SK-N-SH (cell line): ENCODE measurements around the gene TMEM212. TPM values are rescaled to one million over a fixed set of nuclear protein-coding genes. Genes with fewer than 3 reads are reported as not detected.

Source experiments
- CTCF ChIA-PET: fragments of 300-600, 350-600 bp; formaldehyde crosslinking; extraction: SDS; loops from one replicate; lab custom pipeline; 2021; lab: Yijun Ruan, JAX
- POLR2A ChIA-PET: fragments of 350-600 bp; sonication (Branson Sonifier 250); formaldehyde crosslinking; extraction: SDS; loops from one replicate; lab custom pipeline; 2020; ENCODE audit warnings: antibody characterized with exemption, inconsistent platforms; lab: Yijun Ruan, JAX
- DNase-seq: peaks from one replicate; pipeline ENCODE4 v3.0.0; 2012
- H2AFZ ChIP-seq: fragments of 200-600 bp; sonication (generic); 2 replicates; pipeline ENCODE4 v1.8.1; 2016; ENCODE audit warnings: antibody characterized with exemption, mild to moderate bottlenecking, low read depth
- H3F3A ChIP-seq: fragments of 200-600 bp; sonication (generic); replicated peaks from 2 replicates; pipeline ENCODE3; 2016; ENCODE audit warnings: antibody characterized with exemption, mild to moderate bottlenecking; ENCODE audit not compliant: insufficient read depth
- H3K27ac ChIP-seq, 2 experiments: fragments of 200-500 bp in 1 of 2; fragments of 200-600 bp in 1 of 2; sonication (Bioruptor generic) in 1 of 2; sonication (generic), shearing (Covaris generic) in 1 of 2; 2 replicates each; pipeline versions ENCODE4 v1.5.1 to v1.6.1; 2014 to 2016; ENCODE audit warnings: low read depth in 2 of 2, inconsistent platforms in 1 of 2, low read length in 1 of 2, mild to moderate bottlenecking in 1 of 2, mixed read lengths in 1 of 2
- H3K27me3 ChIP-seq: fragments of 200-600 bp; sonication (generic), shearing (Covaris generic); 2 replicates; pipeline ENCODE4 v1.6.1; 2016; ENCODE audit warnings: mixed run types; ENCODE audit not compliant: insufficient read depth
- H3K36me3 ChIP-seq, 2 experiments: fragments of 200-500 bp in 1 of 2; fragments of 200-600 bp in 1 of 2; sonication (Bioruptor generic) in 1 of 2; sonication (generic) in 1 of 2; replicated peaks in 1 of 2; 2 replicates each; pipeline versions ENCODE3 to v1.5.1; 2014 to 2016; ENCODE audit warnings: low read length in 1 of 2, mild to moderate bottlenecking in 1 of 2; ENCODE audit not compliant: insufficient read depth in 2 of 2, control insufficient read depth in 1 of 2
- H3K4me1 ChIP-seq, 2 experiments: fragments of 200-500 bp in 1 of 2; fragments of 200-600 bp in 1 of 2; sonication (Bioruptor generic) in 1 of 2; sonication (generic), shearing (Covaris generic) in 1 of 2; 2 replicates each; pipeline versions ENCODE4 v1.5.1 to v1.6.1; 2014 to 2016; ENCODE audit warnings: low read depth in 1 of 2, low read length in 1 of 2, mixed run types in 1 of 2; ENCODE audit not compliant: insufficient read depth in 2 of 2, control insufficient read depth in 1 of 2
- H3K4me2 ChIP-seq: fragments of 200-600 bp; sonication (generic), shearing (Covaris generic); 2 replicates; pipeline ENCODE4 v1.6.1; 2017; ENCODE audit warnings: mixed run types
- H3K4me3 ChIP-seq, 2 experiments: fragments of 200-500 bp in 1 of 2; fragments of 200-600 bp in 1 of 2; sonication (Bioruptor generic) in 1 of 2; sonication (generic), shearing (Covaris generic) in 1 of 2; 2 replicates each; pipeline versions ENCODE4 v1.5.1 to v1.8.1; 2014 to 2016; ENCODE audit warnings: low read depth in 2 of 2, inconsistent platforms in 1 of 2, low read length in 1 of 2, mild to moderate bottlenecking in 1 of 2, mixed read lengths in 1 of 2, moderate library complexity in 1 of 2
- H3K79me2 ChIP-seq: fragments of 200-600 bp; sonication (generic); 2 replicates; pipeline ENCODE4 v1.8.1; 2017; ENCODE audit warnings: mild to moderate bottlenecking; ENCODE audit not compliant: insufficient read depth
- H3K9ac ChIP-seq: fragments of 200-600 bp; sonication (generic); 2 replicates; pipeline ENCODE4 v1.6.1; 2017; ENCODE audit warnings: mixed run types
- H3K9me2 ChIP-seq: fragments of 200-600 bp; sonication (generic); 2 replicates; pipeline ENCODE4 v1.6.1; 2017; ENCODE audit warnings: mixed run types
- H3K9me3 ChIP-seq: fragments of 200-600 bp; sonication (generic); 2 replicates; pipeline ENCODE4 v1.6.1; 2017; ENCODE audit warnings: mixed run types, mild to moderate bottlenecking, moderate library complexity
- H4K20me1 ChIP-seq: fragments of 200-600 bp; sonication (generic); 2 replicates; pipeline ENCODE4 v1.6.1; 2017; ENCODE audit warnings: mild to moderate bottlenecking, mixed run types; ENCODE audit not compliant: insufficient read depth
- CHD2 ChIP-seq: fragments of 150-350 bp; IDR thresholded peaks from 2 replicates; pipeline ENCODE4 v1.6.1; 2018; ENCODE audit warnings: low read length; ENCODE audit not compliant: partially characterized antibody
- EZH2phosphoT487 ChIP-seq: fragments of 200-600 bp; sonication (generic); IDR thresholded peaks from 2 replicates; pipeline ENCODE4 v1.6.1; 2017; ENCODE audit warnings: low read depth, mixed run types, mild to moderate bottlenecking, antibody characterized with exemption, moderate library complexity, borderline replicate concordance
- FOXM1 ChIP-seq: IDR thresholded peaks from 2 replicates; pipeline ENCODE4 v1.4.0; 2012; ENCODE audit warnings: low read depth, mild to moderate bottlenecking
- GATA2 ChIP-seq: sonication (generic); formaldehyde crosslinking; IDR thresholded peaks from 2 replicates; pipeline ENCODE4 v1.5.0; 2020; ENCODE audit warnings: mild to moderate bottlenecking, missing genetic modification reagents
- MAX ChIP-seq: IDR thresholded peaks from 2 replicates; pipeline ENCODE4 v1.4.0; 2012; ENCODE audit warnings: low read depth
- NFIC ChIP-seq: IDR thresholded peaks from 2 replicates; pipeline ENCODE4 v1.4.0; 2012; ENCODE audit warnings: borderline replicate concordance
- NRF1 ChIP-seq: IDR thresholded peaks from 2 replicates; pipeline ENCODE4 v1.6.1; 2012; ENCODE audit warnings: low read depth, mild to moderate bottlenecking, low read length
- PBX3 ChIP-seq: IDR thresholded peaks from 2 replicates; pipeline ENCODE4; 2012
- RXRA ChIP-seq: IDR thresholded peaks from 2 replicates; pipeline ENCODE4 v1.4.0; 2012; ENCODE audit warnings: low read depth, mild to moderate bottlenecking, borderline replicate concordance
- TAF1 ChIP-seq: IDR thresholded peaks from 2 replicates; pipeline ENCODE4 v1.6.1; 2012; ENCODE audit warnings: low read depth, mild to moderate bottlenecking, low read length, moderate library complexity, borderline replicate concordance
- USF1 ChIP-seq: IDR thresholded peaks from 2 replicates; pipeline ENCODE4 v1.4.0; 2012; ENCODE audit warnings: low read depth, borderline replicate concordance
- WGBS: methylation state at CpG from one replicate; pipeline ENCODE4 v1.1.6; 2017; ENCODE audit warnings: low lambda C conversion rate; 5-methylcytosine and 5-hydroxymethylcytosine counted together
- polyA plus RNA-seq, 3 experiments: library from polyadenylated mRNA; depleted of rRNA; stranded (reverse); fragments of >200 nt; gene quantifications; 2 replicates each; pipeline ENCODE4 v1.2.3, GENCODE V29; 2012
- TF ChIP-seq, protein P1 (sequence below): IDR thresholded peaks from 2 replicates; pipeline ENCODE4 v1.4.0; 2012; ENCODE audit warnings: low read depth, borderline replicate concordance

The TMEM212 gene
- polyA plus RNA-seq, 1 of the 3 experiments (the other 2 are of a cell fraction), result not detected

DNA sequence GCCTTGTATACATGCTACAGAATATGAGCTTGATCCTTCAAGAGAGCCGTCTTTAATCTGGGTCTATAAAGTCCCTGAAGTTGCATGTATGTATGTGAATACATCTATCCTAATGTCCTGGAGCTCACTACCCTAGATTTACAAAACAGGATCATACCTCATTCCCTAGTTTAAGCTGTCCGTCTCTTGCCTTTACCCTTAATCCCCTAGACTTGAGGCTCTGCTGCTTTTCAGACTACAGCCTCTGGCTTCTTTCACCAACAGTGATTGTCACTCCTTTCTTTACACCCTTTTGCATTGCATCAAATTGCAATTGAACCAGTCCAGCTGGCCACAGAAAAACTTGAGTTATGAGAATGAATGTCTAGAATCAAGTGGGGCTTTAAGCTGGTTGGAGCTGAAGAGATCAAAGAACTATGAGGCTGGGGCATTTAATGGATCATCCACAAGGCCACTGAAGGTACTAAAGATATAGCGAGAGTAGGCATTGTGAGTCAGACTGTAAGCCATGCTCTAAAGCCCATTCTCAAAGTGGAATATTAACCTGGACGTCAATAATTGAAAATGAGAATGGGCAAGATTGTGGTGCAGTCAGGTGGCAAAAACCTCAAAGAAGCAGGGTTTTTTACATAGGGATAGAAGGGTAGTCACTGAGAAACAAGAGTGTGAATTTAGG is 20.6 kb upstream of the TMEM212 start (continued):
- no peak for TF ChIP-seq PBX3
- no peak for TF ChIP-seq GATA2 (CRISPR knock-in tag)
- TF ChIP-seq USF1, result no peak
- no peak for TF ChIP-seq MAX
- TF ChIP-seq, protein P1, sequence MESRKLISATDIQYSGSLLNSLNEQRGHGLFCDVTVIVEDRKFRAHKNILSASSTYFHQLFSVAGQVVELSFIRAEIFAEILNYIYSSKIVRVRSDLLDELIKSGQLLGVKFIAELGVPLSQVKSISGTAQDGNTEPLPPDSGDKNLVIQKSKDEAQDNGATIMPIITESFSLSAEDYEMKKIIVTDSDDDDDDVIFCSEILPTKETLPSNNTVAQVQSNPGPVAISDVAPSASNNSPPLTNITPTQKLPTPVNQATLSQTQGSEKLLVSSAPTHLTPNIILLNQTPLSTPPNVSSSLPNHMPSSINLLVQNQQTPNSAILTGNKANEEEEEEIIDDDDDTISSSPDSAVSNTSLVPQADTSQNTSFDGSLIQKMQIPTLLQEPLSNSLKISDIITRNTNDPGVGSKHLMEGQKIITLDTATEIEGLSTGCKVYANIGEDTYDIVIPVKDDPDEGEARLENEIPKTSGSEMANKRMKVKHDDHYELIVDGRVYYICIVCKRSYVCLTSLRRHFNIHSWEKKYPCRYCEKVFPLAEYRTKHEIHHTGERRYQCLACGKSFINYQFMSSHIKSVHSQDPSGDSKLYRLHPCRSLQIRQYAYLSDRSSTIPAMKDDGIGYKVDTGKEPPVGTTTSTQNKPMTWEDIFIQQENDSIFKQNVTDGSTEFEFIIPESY, result no peak
- no peak for TF ChIP-seq NFIC

- TF ChIP-seq CHD2, result no peak
- TF ChIP-seq GATA2 (CRISPR knock-in tag), result no peak
- TF ChIP-seq EZH2phosphoT487, result no peak
- TF ChIP-seq TAF1, result no peak
- TF ChIP-seq RXRA, result no peak
- no peak for TF ChIP-seq NRF1
- TF ChIP-seq FOXM1, result no peak
- ChIA-PET POLR2A (no interaction called here), CTCF (interaction anchor here (1.3 kb wide), 1 partner anchor 14 kb away, joined by 3 read pairs; the partner anchor contains the start of gene PLD1)
- H3K27ac ChIP-seq, result no peak overlapping the region
- no peaks in the 10 kb centered on the region for H4K20me1 ChIP-seq
- no peaks in the 10 kb centered on the region for H3K36me3 ChIP-seq
- no peak overlapping the region for H3K9ac ChIP-seq
- WGBS, result 92% methylated on average over 6 of the region's 6 CpGs
- H3K79me2 ChIP-seq, result no peaks in the 10 kb centered on the region
- no peak overlapping the region for H3K4me2 ChIP-seq
- no peaks in the 10 kb centered on the region for H3K4me1 ChIP-seq
- no peaks in the 10 kb centered on the region for H3K9me3 ChIP-seq
- no peak for DNase-seq
- H2AFZ ChIP-seq, result no peak overlapping the region
- H3K27me3 ChIP-seq, result no peaks in the 10 kb centered on the region
- no peaks in the 10 kb centered on the region for H3K9me2 ChIP-seq
- no peak overlapping the region for H3K4me3 ChIP-seq
- no peaks in the 10 kb centered on the region for H3F3A ChIP-seq
These were observed 19.0 kb upstream of the TMEM212 start for GRCh38 chr3:171824116-171824515.
